Activated CD8-positive, alpha-beta T cell treated with anti-CD3 and anti-CD28 coated beads, Interleukin-2, amount 10 ng/mL, durations not matched to agents 7 days and 5 days (primary cell): Measurements from ENCODE around the gene SLC25A19. TPM values are rescaled to one million over a fixed set of nuclear protein-coding genes. Genes with fewer than 3 reads are reported as not detected.
"Not testable (repeated sequence)": the region's sequence is repeated elsewhere in the genome, so short reads cannot be mapped to it uniquely, and the experiment has no call there.

Experiments
- ATAC-seq: fragments of 150-1000 bp; cut with Tn5 transposase; one replicate; pipeline ENCODE4 v1.10.0; 2021; ENCODE audit warnings: moderate library complexity
- CTCF ChIA-PET: fragments of 350-600 bp; sonication (Branson Sonifier 250); formaldehyde crosslinking; loops from one replicate; lab custom pipeline; 2021; ENCODE audit warnings: antibody characterized with exemption; lab: Charles Lee
- POLR2A ChIA-PET: fragments of 350-600 bp; sonication (Branson Sonifier 250); formaldehyde crosslinking; loops from one replicate; lab custom pipeline; 2021; ENCODE audit warnings: antibody characterized with exemption; lab: Charles Lee
- DNase-seq: peaks from one replicate; pipeline ENCODE4 v3.0.0-alpha.2; 2020
- H3K27ac Mint-ChIP-seq: one replicate; pipeline ENCODE4 v1.8.0; 2021; ENCODE audit warnings: mild to moderate bottlenecking, mixed read lengths
- H3K27me3 Mint-ChIP-seq: one replicate; pipeline ENCODE4 v1.8.0; 2021; ENCODE audit warnings: low read depth, mixed read lengths
- H3K36me3 Mint-ChIP-seq: one replicate; pipeline ENCODE4 v1.8.0; 2021; ENCODE audit warnings: low read depth, mixed read lengths
- H3K4me1 Mint-ChIP-seq: one replicate; pipeline ENCODE4 v1.8.0; 2021; ENCODE audit warnings: low read depth, mixed read lengths
- H3K4me3 Mint-ChIP-seq: one replicate; pipeline ENCODE4 v1.8.0; 2021; ENCODE audit warnings: mild to moderate bottlenecking, mixed read lengths
- H3K9me3 Mint-ChIP-seq: one replicate; pipeline ENCODE4 v1.8.0; 2022; ENCODE audit warnings: mixed read lengths; ENCODE audit not compliant: insufficient read depth
- total RNA-seq, 2 experiments: library from RNA; stranded (reverse); gene quantifications; one replicate each; pipeline ENCODE4 v1.2.3, GENCODE V29; 2021

The SLC25A19 gene
- total RNA-seq, 2 experiments from 2014 or later = 41.1 to 43.6 TPM

- H3K4me3 Mint-ChIP-seq = not testable (repeated sequence)
Measured at GRCh38 chr17:75280189-75280588, 9.0 kb downstream of the SLC25A19 start.

GRCh38 chr17:75277664-75278071 is 11.6 kb downstream of the SLC25A19 start:
- no peaks in the 10 kb centered on the region for H3K9me3 Mint-ChIP-seq
- no peak overlapping the region for H3K4me3 Mint-ChIP-seq
- H3K36me3 Mint-ChIP-seq = peaks cover 34% of the 10 kb centered on the region
- H3K4me1 Mint-ChIP-seq = peaks cover 14% of the 10 kb centered on the region
- POLR2A ChIA-PET = interaction anchor here (0.8 to 0.9 kb wide), 2 partner anchors 11 to 16 kb away, joined by 3 read pairs; partner anchors contain the start of genes MRPS7 and SLC25A19
- CTCF ChIA-PET = interaction anchor here (2.0 kb wide), 1 partner anchor 12 kb away, joined by 6 read pairs; the partner anchor contains the start of gene SLC25A19
- H3K27ac Mint-ChIP-seq = no peak overlapping the region
- DNase-seq = no peak
- ATAC-seq = no peak
- no peaks in the 10 kb centered on the region for H3K27me3 Mint-ChIP-seq

More at GRCh38 chr17:75280189-75280588, 9.0 kb downstream of the SLC25A19 start:
- not testable (repeated sequence) for ATAC-seq, H3K27ac Mint-ChIP-seq, H3K9me3 Mint-ChIP-seq, DNase-seq, H3K27me3 Mint-ChIP-seq, H3K4me1 Mint-ChIP-seq
- POLR2A ChIA-PET = interaction anchor here (1.3 kb wide), 1 partner anchor 9 kb away, joined by 5 read pairs; the partner anchor contains the start of gene SLC25A19
- CTCF ChIA-PET = interaction anchor here (1.5 kb wide), 1 partner anchor 9 kb away, joined by 5 read pairs; the partner anchor contains the start of gene MIF4GD
- peaks cover 29% of the 10 kb centered on the region for H3K36me3 Mint-ChIP-seq

- H3K4me1 Mint-ChIP-seq = peaks cover 31% of the 10 kb centered on the region
- H3K9me3 Mint-ChIP-seq = no peaks in the 10 kb centered on the region
- ATAC-seq (no peak), DNase-seq (no peak)
- H3K27ac Mint-ChIP-seq = peak overlapping the region; percentile 63
- H3K4me3 Mint-ChIP-seq = no peak overlapping the region
- ChIA-PET CTCF (interaction anchor here (0.6 to 6.0 kb wide), 4 partner anchors 13 to 138 kb away, joined by 3 to 98 read pairs (median 5); partner anchors contain the start of genes GGA3, MRPS7 and SLC25A19), POLR2A (interaction anchor here (0.6 to 6.9 kb wide), 4 partner anchors 11 to 31 kb away, joined by 3 to 76 read pairs (median 3); partner anchors contain the start of genes MRPS7 and SLC25A19)
- H3K27me3 Mint-ChIP-seq = no peaks in the 10 kb centered on the region
- H3K36me3 Mint-ChIP-seq = peaks cover 28% of the 10 kb centered on the region
Measured at GRCh38 chr17:75273977-75274708, 15.1 kb downstream of the SLC25A19 start.

GRCh38 chr17:75272848-75273184 is 16.4 kb downstream of the SLC25A19 start:
- Mint-ChIP-seq H3K27me3 (no peaks in the 10 kb centered on the region), H3K27ac (peak overlapping the region; percentile 72)

GRCh38 chr17:75271955-75272847 is 17.0 kb downstream of the SLC25A19 start:
- ChIA-PET POLR2A (interaction anchor here (1.6 to 6.9 kb wide), 5 partner anchors 11 to 140 kb away, joined by 7 to 112 read pairs (median 9); partner anchors contain the start of genes GGA3, MRPS7, SLC25A19 and SUMO2), CTCF (interaction anchor here (0.8 to 6.0 kb wide), 15 partner anchors 11 to 184 kb away, joined by 3 to 98 read pairs (median 8); partner anchors contain the start of genes GGA3, GRB2, MRPS7 and SLC25A19)
- H3K27me3 Mint-ChIP-seq = no peaks in the 10 kb centered on the region
- ATAC-seq (no peak), DNase-seq (no peak)
- peak overlapping the region; percentile 86 for H3K27ac Mint-ChIP-seq
- no peaks in the 10 kb centered on the region for H3K9me3 Mint-ChIP-seq
- H3K36me3 Mint-ChIP-seq = peaks cover 23% of the 10 kb centered on the region
- peak overlapping the region; percentile 81 for H3K4me3 Mint-ChIP-seq
- peaks cover 36% of the 10 kb centered on the region for H3K4me1 Mint-ChIP-seq

More at GRCh38 chr17:75272848-75273184, 16.4 kb downstream of the SLC25A19 start:
- no peak for ATAC-seq
- peak overlapping the region; percentile 81 for H3K4me3 Mint-ChIP-seq
- H3K9me3 Mint-ChIP-seq = no peaks in the 10 kb centered on the region
- H3K4me1 Mint-ChIP-seq = peaks cover 35% of the 10 kb centered on the region
- peaks cover 26% of the 10 kb centered on the region for H3K36me3 Mint-ChIP-seq
- POLR2A ChIA-PET = interaction anchor here (1.4 to 6.9 kb wide), 4 partner anchors 12 to 90 kb away, joined by 3 to 112 read pairs (median 42); partner anchors contain the start of genes GGA3, MRPS7, SLC25A19 and SUMO2
- DNase-seq = no peak
- CTCF ChIA-PET = interaction anchor here (0.9 to 6.0 kb wide), 6 partner anchors 12 to 139 kb away, joined by 3 to 98 read pairs (median 8); partner anchors contain the start of genes GGA3, MRPS7 and SLC25A19

- ATAC-seq (peak; percentile 85), DNase-seq (peak; percentile 89)
- Mint-ChIP-seq H3K27ac (peak overlapping the region; percentile 86), H3K36me3 (peaks cover 28% of the 10 kb centered on the region), H3K9me3 (no peaks in the 10 kb centered on the region), H3K4me1 (peaks cover 36% of the 10 kb centered on the region), H3K27me3 (no peaks in the 10 kb centered on the region), H3K4me3 (peak overlapping the region; percentile 81)
- CTCF ChIA-PET = interaction anchor here (0.6 to 6.0 kb wide), 51 partner anchors 8 to 556 kb away, joined by 3 to 98 read pairs (median 4); partner anchors contain the start of genes GGA3, GRB2, MRPS7 and MYO15B
- POLR2A ChIA-PET = interaction anchor here (0.6 to 6.9 kb wide), 22 partner anchors 10 to 418 kb away, joined by 3 to 112 read pairs (median 4); partner anchors contain the start of genes GGA3, GRB2, JPT1 and MRPS7
Measured at GRCh38 chr17:75271233-75271954, 17.8 kb downstream of the SLC25A19 start.

- POLR2A ChIA-PET = interaction anchor here (0.6 to 6.9 kb wide), 22 partner anchors 10 to 419 kb away, joined by 3 to 112 read pairs (median 4); partner anchors contain the start of genes GGA3, GRB2, JPT1 and MRPS7
- Mint-ChIP-seq H3K27ac (peak within 1 kb of the TSS; percentile 93), H3K27me3 (no peaks in the 10 kb centered on the region), H3K4me3 (peak within 1 kb of the TSS; percentile 83), H3K4me1 (peaks cover 36% of the 10 kb centered on the region), H3K9me3 (no peaks in the 10 kb centered on the region), H3K36me3 (peaks cover 32% of the 10 kb centered on the region)
- DNase-seq (no peak), ATAC-seq (peak; percentile 31)
- CTCF ChIA-PET = interaction anchor here (0.6 to 6.0 kb wide), 52 partner anchors 9 to 556 kb away, joined by 3 to 98 read pairs (median 4); partner anchors contain the start of genes GGA3, GRB2, MRPL58 and MRPS7
Measured at GRCh38 chr17:75270966-75271232, 18.3 kb downstream of the SLC25A19 start, which contains the start of gene MIF4GD. Gene MIF4GD, minus strand, starts transcription at chr17:75271231. Its CDS starts 1,036 bp downstream, at chr17:75270195.

GRCh38 chr17:75270218-75270965 is 18.8 kb downstream of the SLC25A19 start:
- peaks cover 36% of the 10 kb centered on the region for H3K36me3 Mint-ChIP-seq
- peak overlapping the region; percentile 93 for H3K27ac Mint-ChIP-seq
- DNase-seq (peak; percentile 70), ATAC-seq (peak; percentile 61)
- H3K27me3 Mint-ChIP-seq = no peaks in the 10 kb centered on the region
- ChIA-PET CTCF (interaction anchor here (0.6 to 6.0 kb wide), 53 partner anchors 9 to 557 kb away, joined by 3 to 98 read pairs (median 4); partner anchors contain the start of genes GGA3, GRB2, MRPL58 and MRPS7), POLR2A (interaction anchor here (0.6 to 6.9 kb wide), 21 partner anchors 9 to 246 kb away, joined by 3 to 112 read pairs (median 5); partner anchors contain the start of genes GGA3, GRB2, JPT1 and MRPS7)
- H3K4me1 Mint-ChIP-seq = peaks cover 36% of the 10 kb centered on the region
- no peaks in the 10 kb centered on the region for H3K9me3 Mint-ChIP-seq
- peak overlapping the region; percentile 83 for H3K4me3 Mint-ChIP-seq

- peaks cover 36% of the 10 kb centered on the region for H3K4me1 Mint-ChIP-seq
- peaks cover 34% of the 10 kb centered on the region for H3K36me3 Mint-ChIP-seq
Measured at GRCh38 chr17:75269844-75270217, 19.4 kb downstream of the SLC25A19 start.

More at GRCh38 chr17:75269844-75270217, 19.4 kb downstream of the SLC25A19 start:
- ChIA-PET POLR2A (interaction anchor here (1.3 to 6.9 kb wide), 7 partner anchors 9 to 140 kb away, joined by 4 to 112 read pairs (median 14); partner anchors contain the start of genes GGA3, GRB2, JPT1 and MRPS7), CTCF (interaction anchor here (0.7 to 6.0 kb wide), 13 partner anchors 9 to 159 kb away, joined by 3 to 98 read pairs (median 19); partner anchors contain the start of genes GGA3, GRB2, MRPS7 and SLC25A19)
- Mint-ChIP-seq H3K27ac (peak overlapping the region; percentile 93), H3K27me3 (no peaks in the 10 kb centered on the region), H3K9me3 (no peaks in the 10 kb centered on the region), H3K4me3 (peak overlapping the region; percentile 83)
- DNase-seq = no peak
- no peak for ATAC-seq
